ENCODE results near the gene HEXD. TPM values are rescaled to one million over a fixed set of nuclear protein-coding genes. Genes with fewer than 3 reads are reported as not detected.

HEXD gene
- total RNA-seq, 1 donor from 2014 or later = 90.4 TPM

GRCh38 chr17:82444284-82444893, 26.2 kb downstream of the HEXD start:
- Histone ChIP-seq H3K9me3 (no peaks in the 10 kb centered on the region), H3K27me3 (no peaks in the 10 kb centered on the region), H3K36me3 (no peaks in the 10 kb centered on the region), H3K4me1 (peaks cover 31% of the 10 kb centered on the region), H3K27ac (no peak overlapping the region), H3K4me3 (no peak overlapping the region)
- intact Hi-C loops (cut with DNase I) = no loop called here
- TF ChIP-seq POLR2A (IDR thresholded peaks at IDR 0.05) = no peak
- no peak for TF ChIP-seq POLR2AphosphoS5 (IDR thresholded peaks at IDR 0.05; ENCODE audit: insufficient read depth in 1 of 2, low read depth in 1 of 2)
- no peak for TF ChIP-seq CTCF (IDR thresholded peaks at IDR 0.05)
- DNase-seq (ENCODE audit: extremely low spot score in 2 of 2) = no peak

GRCh38 chr17:82444941-82445521, 26.9 kb downstream of the HEXD start:
- Histone ChIP-seq H3K9me3 (no peaks in the 10 kb centered on the region), H3K4me1 (peaks cover 37% of the 10 kb centered on the region), H3K36me3 (no peaks in the 10 kb centered on the region), H3K27ac (peak overlapping the region; percentile 12), H3K4me3 (no peak overlapping the region), H3K27me3 (no peaks in the 10 kb centered on the region)
- no peak for DNase-seq (ENCODE audit: extremely low spot score in 2 of 2)
- intact Hi-C loops (cut with DNase I) = no loop called here
- no peak for TF ChIP-seq CTCF (IDR thresholded peaks at IDR 0.05)
- TF ChIP-seq POLR2AphosphoS5 (IDR thresholded peaks at IDR 0.05; ENCODE audit: insufficient read depth in 1 of 2, low read depth in 1 of 2) = no peak
- TF ChIP-seq POLR2A (IDR thresholded peaks at IDR 0.05) = no peak

GRCh38 chr17:82445542-82445941, 27.4 kb downstream of the HEXD start:
- no peak for DNase-seq (ENCODE audit: extremely low spot score in 2 of 2)
- Histone ChIP-seq H3K4me1 (peaks cover 41% of the 10 kb centered on the region), H3K27ac (peak overlapping the region; percentile 12), H3K4me3 (no peak overlapping the region), H3K36me3 (no peaks in the 10 kb centered on the region), H3K9me3 (no peaks in the 10 kb centered on the region), H3K27me3 (no peaks in the 10 kb centered on the region)
- TF ChIP-seq POLR2A (IDR thresholded peaks at IDR 0.05) = no peak
- no peak for TF ChIP-seq POLR2AphosphoS5 (IDR thresholded peaks at IDR 0.05; ENCODE audit: insufficient read depth in 1 of 2, low read depth in 1 of 2)
- TF ChIP-seq CTCF (IDR thresholded peaks at IDR 0.05) = no peak
- intact Hi-C loops (cut with DNase I) = no loop called here

GRCh38 chr17:82446124-82446523, 28.0 kb downstream of the HEXD start:
- no peak overlapping the region for H3K27ac ChIP-seq

More at GRCh38 chr17:82446124-82446523, 28.0 kb downstream of the HEXD start:
- H3K36me3 ChIP-seq = no peaks in the 10 kb centered on the region
- no peak for DNase-seq (ENCODE audit: extremely low spot score in 2 of 2)
- H3K4me3 ChIP-seq = no peak overlapping the region
- H3K9me3 ChIP-seq = no peaks in the 10 kb centered on the region
- peaks cover 44% of the 10 kb centered on the region for H3K4me1 ChIP-seq
- TF ChIP-seq POLR2AphosphoS5 (IDR thresholded peaks at IDR 0.05; ENCODE audit: insufficient read depth in 1 of 2, low read depth in 1 of 2) (no peak), CTCF (IDR thresholded peaks at IDR 0.05) (no peak), POLR2A (IDR thresholded peaks at IDR 0.05) (no peak)
- intact Hi-C loops (cut with DNase I) = no loop called here
- no peaks in the 10 kb centered on the region for H3K27me3 ChIP-seq

Data from vagina (tissue), 2 donors.